Right atrium auricular region (tissue), 2 donors: ENCODE data around the gene DDT. TPM values are rescaled to one million over a fixed set of nuclear protein-coding genes. Genes with fewer than 3 reads are reported as not detected.
"Not testable (repeated sequence)": the region's sequence is repeated elsewhere in the genome, so short reads cannot be mapped to it uniquely, and the experiment has no call there.

ENCODE experiments used
- DNase-seq: peaks from one replicate; pipeline ENCODE4 v3.0.0-alpha.2; 2019; ENCODE audit warnings: low spot score
- H3K27ac ChIP-seq, 2 donors: fragments of 200-600 bp; sonication (generic); 1 replicate in 1 of 2; 2 replicates in 1 of 2; pipeline ENCODE4 v1.5.1; 2016 to 2019
- H3K27me3 ChIP-seq, 2 donors: fragments of 200-600 bp; sonication (generic); one replicate each; pipeline versions ENCODE4 v1.5.1 to v1.6.0; 2017 to 2019
- H3K36me3 ChIP-seq: fragments of 200-600 bp; sonication (generic); one replicate; pipeline ENCODE4 v1.5.1; 2016
- H3K4me1 ChIP-seq, 2 donors: fragments of 200-600 bp; sonication (generic); one replicate each; pipeline versions ENCODE4 v1.5.1 to v1.6.0; 2017 to 2019
- H3K4me3 ChIP-seq, 2 donors: fragments of 200-600 bp; sonication (generic); 1 replicate in 1 of 2; 2 replicates in 1 of 2; pipeline ENCODE4 v1.5.1; 2017 to 2019; ENCODE audit warnings: mild to moderate bottlenecking in 1 of 2, moderate library complexity in 1 of 2
- H3K9me3 ChIP-seq, 2 donors: fragments of 200-600 bp; sonication (generic); one replicate each; pipeline ENCODE4 v1.5.1; 2019
- total RNA-seq, 2 donors: library from RNA; depleted of rRNA; stranded (reverse); fragments of >200 nt; gene quantifications; one replicate each; pipeline ENCODE4 v1.1.0, GENCODE V29; 2016
- TF ChIP-seq, protein P1 (sequence below), 2 donors: fragments of 200-600 bp; sonication (generic); IDR thresholded peaks; one replicate each; pipeline ENCODE4 v1.5.1; 2019; ENCODE audit warnings: antibody characterized with exemption in 2 of 2

DDT gene
- total RNA-seq, 2 donors from 2014 or later = 147 to 153 TPM

DNA sequence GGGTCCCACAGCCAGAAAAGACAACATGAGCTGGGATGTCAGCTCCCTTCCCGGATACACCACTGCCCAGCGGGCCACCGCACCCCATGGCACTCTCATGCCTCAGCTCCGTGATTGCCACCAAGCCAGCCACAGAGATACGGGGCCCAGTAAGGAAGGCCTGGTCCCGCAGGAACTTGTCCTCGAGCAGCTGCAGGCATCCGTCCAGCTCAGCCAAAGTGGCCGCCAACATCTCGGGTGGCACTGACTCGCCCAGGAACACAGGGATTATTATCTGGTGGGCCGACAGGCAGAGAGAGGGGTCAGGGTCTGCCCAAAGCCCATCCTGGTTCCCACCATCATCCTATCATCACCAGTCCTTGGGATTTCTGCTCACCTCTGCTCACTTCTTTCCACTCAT, 3.1 kb upstream of the DDT start:
- not testable (repeated sequence) for H3K4me3 ChIP-seq, H3K27ac ChIP-seq, DNase-seq, H3K4me1 ChIP-seq, H3K27me3 ChIP-seq, H3K36me3 ChIP-seq, H3K9me3 ChIP-seq

DNA sequence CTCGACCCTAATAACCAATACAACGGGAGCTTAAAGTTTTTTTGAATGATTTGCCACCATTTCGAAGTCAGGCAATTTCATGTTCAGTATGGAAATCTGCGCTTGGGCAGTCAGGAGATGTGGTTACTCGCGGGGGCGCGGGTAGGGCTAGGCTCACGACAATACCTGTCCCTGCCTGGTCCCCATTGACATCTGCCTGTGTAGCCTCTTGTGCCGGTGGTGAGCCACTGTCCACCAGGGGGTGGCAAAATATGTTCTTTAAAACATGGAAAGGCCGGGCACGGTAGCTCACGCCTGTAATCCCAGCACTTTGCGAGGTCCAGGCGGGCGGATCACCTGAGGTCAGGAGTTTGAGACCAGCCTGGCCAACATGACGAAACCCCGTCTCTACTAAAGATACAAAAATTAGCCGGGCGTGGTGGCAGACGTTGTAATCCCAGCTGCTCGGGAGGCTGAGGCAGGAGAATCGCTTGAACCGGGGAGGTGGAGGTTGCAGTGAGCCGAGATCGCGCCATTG, 653 bp upstream of the DDT start:
- peaks cover 20% of the 10 kb centered on the region for H3K36me3 ChIP-seq
- H3K9me3 ChIP-seq, H3K4me3 ChIP-seq, H3K27me3 ChIP-seq, H3K4me1 ChIP-seq, H3K27ac ChIP-seq, DNase-seq: not testable (repeated sequence)

DNA sequence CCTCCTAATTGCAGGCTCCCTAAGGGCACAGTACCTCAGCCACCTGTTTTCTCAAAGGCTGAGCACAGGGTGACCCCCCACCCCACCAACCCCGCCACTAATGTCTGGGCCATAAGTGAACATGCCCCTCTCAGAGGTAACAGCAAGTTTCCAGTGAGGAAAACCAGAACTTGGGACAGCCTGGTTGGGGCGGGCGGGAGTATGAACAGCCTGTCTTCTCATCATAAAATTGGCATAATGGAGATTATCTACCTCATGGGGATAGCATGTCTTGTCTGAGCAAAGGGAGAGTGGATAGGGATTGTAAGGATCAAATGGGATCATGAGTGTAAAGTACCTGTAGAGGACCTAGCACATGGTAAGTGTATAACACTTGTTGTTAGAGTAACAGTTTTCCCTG, 2.3 kb downstream of the DDT start:
- not testable (repeated sequence) for DNase-seq, H3K27ac ChIP-seq, H3K27me3 ChIP-seq, H3K4me1 ChIP-seq, H3K4me3 ChIP-seq, H3K9me3 ChIP-seq
- peaks cover 28% of the 10 kb centered on the region for H3K36me3 ChIP-seq

- Histone ChIP-seq H3K36me3 (peaks cover 28% of the 10 kb centered on the region), H3K27me3 (no peaks in the 10 kb centered on the region), H3K27ac (no peak overlapping the region), H3K4me1 (no peaks in the 10 kb centered on the region), H3K4me3 (no peak overlapping the region), H3K9me3 (no peaks in the 10 kb centered on the region)
- no peak for DNase-seq
- TF ChIP-seq, protein P1, sequence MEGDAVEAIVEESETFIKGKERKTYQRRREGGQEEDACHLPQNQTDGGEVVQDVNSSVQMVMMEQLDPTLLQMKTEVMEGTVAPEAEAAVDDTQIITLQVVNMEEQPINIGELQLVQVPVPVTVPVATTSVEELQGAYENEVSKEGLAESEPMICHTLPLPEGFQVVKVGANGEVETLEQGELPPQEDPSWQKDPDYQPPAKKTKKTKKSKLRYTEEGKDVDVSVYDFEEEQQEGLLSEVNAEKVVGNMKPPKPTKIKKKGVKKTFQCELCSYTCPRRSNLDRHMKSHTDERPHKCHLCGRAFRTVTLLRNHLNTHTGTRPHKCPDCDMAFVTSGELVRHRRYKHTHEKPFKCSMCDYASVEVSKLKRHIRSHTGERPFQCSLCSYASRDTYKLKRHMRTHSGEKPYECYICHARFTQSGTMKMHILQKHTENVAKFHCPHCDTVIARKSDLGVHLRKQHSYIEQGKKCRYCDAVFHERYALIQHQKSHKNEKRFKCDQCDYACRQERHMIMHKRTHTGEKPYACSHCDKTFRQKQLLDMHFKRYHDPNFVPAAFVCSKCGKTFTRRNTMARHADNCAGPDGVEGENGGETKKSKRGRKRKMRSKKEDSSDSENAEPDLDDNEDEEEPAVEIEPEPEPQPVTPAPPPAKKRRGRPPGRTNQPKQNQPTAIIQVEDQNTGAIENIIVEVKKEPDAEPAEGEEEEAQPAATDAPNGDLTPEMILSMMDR (IDR thresholded peaks at IDR 0.05) = no peak
These were observed 3.3 kb downstream of the DDT start for GRCh38 chr22:23970816-23971486.

DNA sequence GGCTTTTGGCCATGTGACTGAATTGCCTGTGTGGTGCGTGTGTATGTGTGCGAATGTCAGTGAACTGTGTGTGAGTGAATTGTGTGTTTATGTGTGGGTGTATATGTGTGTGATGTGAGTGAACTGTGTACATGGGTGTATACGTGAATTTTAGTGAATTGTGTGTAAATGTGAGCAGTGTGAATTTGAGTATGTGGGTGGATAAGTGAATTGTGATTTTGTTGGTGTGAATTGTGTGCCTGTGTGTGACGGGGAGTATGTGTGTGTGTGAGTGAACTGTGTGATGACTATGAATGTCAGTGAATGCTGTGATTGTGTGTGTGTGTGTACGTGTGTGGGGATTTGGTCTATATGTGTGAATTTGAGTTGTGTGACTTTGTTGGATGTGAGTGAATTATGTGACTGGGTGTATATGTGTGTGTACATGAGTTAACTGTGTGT, 4.0 kb downstream of the DDT start:
- Histone ChIP-seq H3K27ac (no peak overlapping the region), H3K9me3 (no peaks in the 10 kb centered on the region), H3K27me3 (no peaks in the 10 kb centered on the region), H3K4me1 (no peaks in the 10 kb centered on the region), H3K36me3 (peaks cover 28% of the 10 kb centered on the region), H3K4me3 (no peak overlapping the region)
- TF ChIP-seq, protein P1 (IDR thresholded peaks at IDR 0.05) = no peak
- no peak for DNase-seq

- Histone ChIP-seq H3K4me3 (no peak overlapping the region), H3K9me3 (no peaks in the 10 kb centered on the region), H3K36me3 (peaks cover 28% of the 10 kb centered on the region), H3K27ac (no peak overlapping the region), H3K4me1 (no peaks in the 10 kb centered on the region), H3K27me3 (no peaks in the 10 kb centered on the region)
- DNase-seq = no peak
- TF ChIP-seq, protein P1 (IDR thresholded peaks at IDR 0.05) = no peak
These were observed 5.2 kb downstream of the DDT start for GRCh38 chr22:23969071-23969470.

DNA sequence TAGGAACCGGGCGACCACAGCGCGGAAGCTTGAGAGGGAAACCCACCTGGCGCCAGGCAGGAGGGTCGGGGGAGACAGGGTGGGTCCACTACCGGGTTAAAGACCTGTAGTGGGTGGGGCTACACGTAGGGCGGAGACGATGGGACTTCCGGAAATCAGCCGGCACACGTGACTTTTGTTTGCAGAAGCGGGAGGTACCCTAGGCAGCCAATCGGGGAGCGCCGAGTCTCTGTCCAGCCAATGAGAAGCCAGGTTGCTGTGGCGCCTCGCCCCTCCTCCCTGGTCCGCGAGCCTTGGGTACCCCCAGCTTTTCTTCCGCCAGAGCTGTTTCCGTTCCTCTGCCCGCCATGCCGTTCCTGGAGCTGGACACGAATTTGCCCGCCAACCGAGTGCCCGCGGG, 7.7 kb downstream of the DDT start, which contains the start of gene DDTL:
Gene DDTL (plus strand): TSS at position 321 of the 400 bp plus-strand sequence. CDS start 27 bp downstream, at position 348.
- H3K36me3 ChIP-seq = peaks cover 24% of the 10 kb centered on the region
- H3K4me3 ChIP-seq, H3K27ac ChIP-seq, H3K4me1 ChIP-seq, DNase-seq, H3K27me3 ChIP-seq, H3K9me3 ChIP-seq: not testable (repeated sequence)

DNA sequence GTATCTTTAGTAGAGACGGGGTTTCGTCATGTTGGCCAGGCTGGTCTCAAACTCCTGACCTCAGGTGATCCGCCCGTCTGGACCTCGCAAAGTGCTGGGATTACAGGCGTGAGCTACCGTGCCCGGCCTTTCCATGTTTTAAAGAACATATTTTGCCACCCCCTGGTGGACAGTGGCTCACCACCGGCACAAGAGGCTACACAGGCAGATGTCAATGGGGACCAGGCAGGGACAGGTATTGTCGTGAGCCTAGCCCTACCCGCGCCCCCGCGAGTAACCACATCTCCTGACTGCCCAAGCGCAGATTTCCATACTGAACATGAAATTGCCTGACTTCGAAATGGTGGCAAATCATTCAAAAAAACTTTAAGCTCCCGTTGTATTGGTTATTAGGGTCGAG, 8.1 kb downstream of the DDT start:
- H3K9me3 ChIP-seq, H3K27me3 ChIP-seq, H3K27ac ChIP-seq, H3K4me1 ChIP-seq, DNase-seq, H3K4me3 ChIP-seq: not testable (repeated sequence)
- H3K36me3 ChIP-seq = peaks cover 20% of the 10 kb centered on the region

- not testable (repeated sequence) for H3K4me3 ChIP-seq, DNase-seq, H3K27me3 ChIP-seq, H3K9me3 ChIP-seq, H3K36me3 ChIP-seq, H3K27ac ChIP-seq, H3K4me1 ChIP-seq
These were observed 13.0 kb downstream of the DDT start, which contains the start of gene GSTT2B for GRCh38 chr22:23961084-23961771. GSTT2B (minus strand) TSS chr22:23961195; CDS start chr22:23961131, 64 bp downstream.
